Measurements from ENCODE around the gene KIF27. TPM values are rescaled to one million over a fixed set of nuclear protein-coding genes. Genes with fewer than 3 reads are reported as not detected.

KIF27 gene, protein sequence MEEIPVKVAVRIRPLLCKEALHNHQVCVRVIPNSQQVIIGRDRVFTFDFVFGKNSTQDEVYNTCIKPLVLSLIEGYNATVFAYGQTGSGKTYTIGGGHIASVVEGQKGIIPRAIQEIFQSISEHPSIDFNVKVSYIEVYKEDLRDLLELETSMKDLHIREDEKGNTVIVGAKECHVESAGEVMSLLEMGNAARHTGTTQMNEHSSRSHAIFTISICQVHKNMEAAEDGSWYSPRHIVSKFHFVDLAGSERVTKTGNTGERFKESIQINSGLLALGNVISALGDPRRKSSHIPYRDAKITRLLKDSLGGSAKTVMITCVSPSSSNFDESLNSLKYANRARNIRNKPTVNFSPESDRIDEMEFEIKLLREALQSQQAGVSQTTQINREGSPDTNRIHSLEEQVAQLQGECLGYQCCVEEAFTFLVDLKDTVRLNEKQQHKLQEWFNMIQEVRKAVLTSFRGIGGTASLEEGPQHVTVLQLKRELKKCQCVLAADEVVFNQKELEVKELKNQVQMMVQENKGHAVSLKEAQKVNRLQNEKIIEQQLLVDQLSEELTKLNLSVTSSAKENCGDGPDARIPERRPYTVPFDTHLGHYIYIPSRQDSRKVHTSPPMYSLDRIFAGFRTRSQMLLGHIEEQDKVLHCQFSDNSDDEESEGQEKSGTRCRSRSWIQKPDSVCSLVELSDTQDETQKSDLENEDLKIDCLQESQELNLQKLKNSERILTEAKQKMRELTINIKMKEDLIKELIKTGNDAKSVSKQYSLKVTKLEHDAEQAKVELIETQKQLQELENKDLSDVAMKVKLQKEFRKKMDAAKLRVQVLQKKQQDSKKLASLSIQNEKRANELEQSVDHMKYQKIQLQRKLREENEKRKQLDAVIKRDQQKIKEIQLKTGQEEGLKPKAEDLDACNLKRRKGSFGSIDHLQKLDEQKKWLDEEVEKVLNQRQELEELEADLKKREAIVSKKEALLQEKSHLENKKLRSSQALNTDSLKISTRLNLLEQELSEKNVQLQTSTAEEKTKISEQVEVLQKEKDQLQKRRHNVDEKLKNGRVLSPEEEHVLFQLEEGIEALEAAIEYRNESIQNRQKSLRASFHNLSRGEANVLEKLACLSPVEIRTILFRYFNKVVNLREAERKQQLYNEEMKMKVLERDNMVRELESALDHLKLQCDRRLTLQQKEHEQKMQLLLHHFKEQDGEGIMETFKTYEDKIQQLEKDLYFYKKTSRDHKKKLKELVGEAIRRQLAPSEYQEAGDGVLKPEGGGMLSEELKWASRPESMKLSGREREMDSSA (N-terminal part only)
- total RNA-seq (2022), result 5.8 and 6.6 TPM in 2 replicates
- Bru-seq, nascent RNA, result percentile 59 among the genes with signal in this experiment
- BruChase-seq, experiment 1, labeled RNA remaining after a 6-hour chase, result percentile 53 among the genes with signal in this experiment
- percentile 57 among the genes with signal in this experiment for BruChase-seq, experiment 2, labeled RNA remaining after a 2-hour chase
- long read RNA-seq, partial matches to known transcripts, result 0 of 4 reads
- long read RNA-seq, other reads (novel, unspliced or antisense), result 4 of 4 reads

DNA sequence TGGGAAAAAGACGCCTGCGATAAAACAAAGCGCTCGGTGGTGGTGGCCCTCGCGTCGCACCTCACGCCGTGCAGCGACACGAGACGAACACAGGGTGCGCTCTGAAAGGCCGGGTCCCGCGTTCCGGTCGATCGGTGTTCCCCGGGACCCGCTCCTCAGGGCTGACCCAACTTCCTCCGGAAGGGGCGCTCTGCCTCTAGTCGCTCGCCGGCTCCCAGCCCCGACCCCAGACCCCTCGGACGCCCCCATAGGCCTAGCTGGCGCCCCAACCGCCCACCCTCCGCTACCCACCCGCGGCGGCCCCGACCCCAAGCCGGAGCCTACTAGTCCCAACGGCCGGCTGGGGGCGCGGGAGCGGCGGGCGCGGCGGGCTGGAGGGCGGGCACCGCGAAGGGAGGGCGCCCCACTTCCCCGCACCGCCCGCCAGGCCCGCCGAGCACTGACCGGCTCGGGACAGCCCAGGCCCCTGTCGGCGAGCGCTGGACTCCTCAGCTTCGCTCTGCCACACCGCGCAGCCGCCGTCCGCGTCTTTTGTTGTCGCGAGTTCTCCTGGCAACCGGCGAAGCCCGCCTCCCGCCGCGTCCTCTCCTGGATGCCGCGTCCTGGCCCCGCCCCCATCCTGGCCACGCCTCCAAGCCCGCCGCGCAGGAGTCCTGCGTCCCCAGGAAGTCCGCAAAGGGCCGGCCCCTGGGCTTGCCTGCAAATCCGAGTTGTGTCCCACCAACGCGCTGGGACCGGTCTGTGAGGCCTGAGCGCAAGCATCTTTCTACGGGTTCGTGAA, at the start of gene KIF27:
Gene KIF27, minus strand, starts transcription at position 506 of the 781 bp plus-strand sequence. CDS start 5,841 bp downstream, outside the sequence.
- peak; percentile 98 for DNase-seq
- CTCF ChIA-PET, result interaction anchor here (0.7 to 1.3 kb wide), 3 partner anchors 67 to 300 kb away, joined by 3 to 4 read pairs (median 3); partner anchors contain the start of gene IDNK
- peaks cover 16% of the 10 kb centered on the region for H3K36me3 Mint-ChIP-seq (ENCODE audit: insufficient read depth, unreplicated experiment)
- peak within 1 kb of the TSS; percentile 54 for H3K27ac Mint-ChIP-seq (ENCODE audit: unreplicated experiment)
- TF ChIP-seq, protein P1, sequence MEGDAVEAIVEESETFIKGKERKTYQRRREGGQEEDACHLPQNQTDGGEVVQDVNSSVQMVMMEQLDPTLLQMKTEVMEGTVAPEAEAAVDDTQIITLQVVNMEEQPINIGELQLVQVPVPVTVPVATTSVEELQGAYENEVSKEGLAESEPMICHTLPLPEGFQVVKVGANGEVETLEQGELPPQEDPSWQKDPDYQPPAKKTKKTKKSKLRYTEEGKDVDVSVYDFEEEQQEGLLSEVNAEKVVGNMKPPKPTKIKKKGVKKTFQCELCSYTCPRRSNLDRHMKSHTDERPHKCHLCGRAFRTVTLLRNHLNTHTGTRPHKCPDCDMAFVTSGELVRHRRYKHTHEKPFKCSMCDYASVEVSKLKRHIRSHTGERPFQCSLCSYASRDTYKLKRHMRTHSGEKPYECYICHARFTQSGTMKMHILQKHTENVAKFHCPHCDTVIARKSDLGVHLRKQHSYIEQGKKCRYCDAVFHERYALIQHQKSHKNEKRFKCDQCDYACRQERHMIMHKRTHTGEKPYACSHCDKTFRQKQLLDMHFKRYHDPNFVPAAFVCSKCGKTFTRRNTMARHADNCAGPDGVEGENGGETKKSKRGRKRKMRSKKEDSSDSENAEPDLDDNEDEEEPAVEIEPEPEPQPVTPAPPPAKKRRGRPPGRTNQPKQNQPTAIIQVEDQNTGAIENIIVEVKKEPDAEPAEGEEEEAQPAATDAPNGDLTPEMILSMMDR (IDR thresholded peaks at IDR 0.05; ENCODE audit: unreplicated experiment), result peak; percentile 45
- H3K27me3 Mint-ChIP-seq (ENCODE audit: unreplicated experiment), result no peaks in the 10 kb centered on the region
- H3K9me3 Mint-ChIP-seq (ENCODE audit: low read depth, unreplicated experiment), result no peaks in the 10 kb centered on the region
- H3K4me3 Mint-ChIP-seq (ENCODE audit: low read depth, unreplicated experiment), result peak within 1 kb of the TSS; percentile 72
- intact Hi-C loops (cut with micrococcal nuclease; ENCODE audit: unreplicated experiment), result no loop called here
- H3K4me1 Mint-ChIP-seq (ENCODE audit: low read depth, unreplicated experiment), result no peaks in the 10 kb centered on the region
- BruUV-seq (replicated peaks), result TSS peak; percentile 94

DNA sequence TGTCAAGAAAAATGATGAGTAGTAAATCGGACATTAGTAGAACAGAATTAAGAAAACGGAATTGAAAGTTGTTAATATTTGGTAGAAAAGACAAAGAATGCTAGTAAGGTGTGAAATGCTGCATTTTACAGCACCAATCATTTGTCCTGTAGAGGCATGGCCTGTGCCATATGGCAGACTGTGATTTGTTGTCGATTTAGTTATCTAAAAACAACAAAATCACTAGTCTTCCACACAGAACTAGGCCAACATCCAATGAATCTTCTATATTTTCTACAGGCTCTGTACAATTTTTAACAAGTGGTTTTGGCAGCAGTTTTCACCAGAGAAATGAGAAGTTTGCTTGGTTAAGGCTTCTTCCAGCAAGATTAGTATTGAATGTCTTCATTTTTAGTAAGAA, 48.4 kb upstream of the KIF27 start:
- H3K27ac Mint-ChIP-seq (ENCODE audit: unreplicated experiment), result no peak overlapping the region
- intact Hi-C loops (cut with micrococcal nuclease; ENCODE audit: unreplicated experiment), result no loop called here
- H3K4me1 Mint-ChIP-seq (ENCODE audit: low read depth, unreplicated experiment), result peaks cover 14% of the 10 kb centered on the region
- H3K27me3 Mint-ChIP-seq (ENCODE audit: unreplicated experiment), result no peaks in the 10 kb centered on the region
- H3K36me3 Mint-ChIP-seq (ENCODE audit: insufficient read depth, unreplicated experiment), result peaks cover 85% of the 10 kb centered on the region
- no peaks in the 10 kb centered on the region for H3K9me3 Mint-ChIP-seq (ENCODE audit: low read depth, unreplicated experiment)
- CTCF ChIA-PET, result no interaction called here
- DNase-seq, result no peak
- no peak overlapping the region for H3K4me3 Mint-ChIP-seq (ENCODE audit: low read depth, unreplicated experiment)
- TF ChIP-seq, protein P1 (IDR thresholded peaks at IDR 0.05; ENCODE audit: unreplicated experiment), result no peak
- BruUV-seq (replicated peaks), result no TSS peak

DNA sequence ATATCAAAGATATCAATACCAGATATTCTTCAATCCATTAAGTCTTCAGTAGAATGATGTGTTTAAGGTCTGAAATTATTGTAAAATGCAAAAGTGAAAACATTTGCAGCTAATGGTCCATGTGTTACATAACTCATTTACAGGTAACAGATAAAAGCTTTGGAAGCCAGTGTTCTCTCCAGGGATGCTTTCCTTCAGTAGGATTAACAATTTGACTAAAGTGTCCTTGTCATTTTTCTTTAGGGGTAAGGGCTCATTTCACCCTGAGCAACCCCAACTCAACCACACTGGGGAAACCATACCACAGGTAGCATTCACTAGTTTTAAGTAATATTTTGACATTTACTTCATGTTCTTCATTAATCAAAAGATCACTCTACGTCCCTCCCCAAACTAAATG, 45.8 kb upstream of the KIF27 start:
- Mint-ChIP-seq H3K36me3 (ENCODE audit: insufficient read depth, unreplicated experiment) (peaks cover 79% of the 10 kb centered on the region), H3K4me1 (ENCODE audit: low read depth, unreplicated experiment) (peaks cover 7% of the 10 kb centered on the region), H3K4me3 (ENCODE audit: low read depth, unreplicated experiment) (no peak overlapping the region), H3K27ac (ENCODE audit: unreplicated experiment) (no peak overlapping the region), H3K9me3 (ENCODE audit: low read depth, unreplicated experiment) (no peaks in the 10 kb centered on the region), H3K27me3 (ENCODE audit: unreplicated experiment) (no peaks in the 10 kb centered on the region)
- CTCF ChIA-PET, result interaction anchor here (0.6 kb wide), 1 partner anchor 74 kb away, joined by 3 read pairs; no protein-coding TSS in a partner anchor
- no peak for DNase-seq
- BruUV-seq (replicated peaks), result no TSS peak
- intact Hi-C loops (cut with micrococcal nuclease; ENCODE audit: unreplicated experiment), result no loop called here
- TF ChIP-seq, protein P1 (IDR thresholded peaks at IDR 0.05; ENCODE audit: unreplicated experiment), result no peak

Measured in Calu3 (cell line).